HCT116 (cell line): Measurements from ENCODE around the gene BOLA3.

Source experiments
- EZH2 ChIP-seq: fragments of 200-600 bp; sonication (generic); IDR thresholded peaks from 2 replicates; pipeline ENCODE4 v1.6.1; 2017; ENCODE audit warnings: antibody characterized with exemption, mixed run types
- JUND ChIP-seq: IDR thresholded peaks from 2 replicates; pipeline ENCODE4 v1.6.1; 2012
- POLR2A ChIP-seq: IDR thresholded peaks from 2 replicates; pipeline ENCODE4 v1.7.0; 2011; ENCODE audit warnings: borderline replicate concordance; ENCODE audit not compliant: insufficient read depth, insufficient read length; ENCODE audit errors: extremely low read depth
- POLR2AphosphoS5 ChIP-seq: IDR thresholded peaks from 2 replicates; pipeline ENCODE4 v1.6.1; 2011; ENCODE audit warnings: mild to moderate bottlenecking, low read depth, low read length, moderate library complexity
- SIN3A ChIP-seq: IDR thresholded peaks from 2 replicates; pipeline ENCODE4 v1.6.1; 2012; ENCODE audit warnings: low read depth
- SP1 ChIP-seq: IDR thresholded peaks from 2 replicates; pipeline ENCODE4 v1.6.1; 2012; ENCODE audit warnings: low read depth
- TF ChIP-seq, protein P1 (sequence below): IDR thresholded peaks from 2 replicates; pipeline ENCODE4 v1.6.1; 2012
- TF ChIP-seq, protein P2 (sequence below), 3 experiments: fragments of 200-600 bp in 1 of 3; sonication (generic) in 1 of 3; IDR thresholded peaks in 2 of 3; conservative IDR thresholded peaks in 1 of 3; 2 replicates each; pipeline ENCODE4 v1.5.1; 2012 to 2017; ENCODE audit warnings: low read depth in 2 of 3, low read length in 2 of 3, antibody characterized with exemption in 1 of 3, borderline replicate concordance in 1 of 3, control low read depth in 1 of 3, mild to moderate bottlenecking in 1 of 3, mixed read lengths in 1 of 3, mixed run types in 1 of 3, moderate library complexity in 1 of 3; ENCODE audit not compliant: insufficient read depth in 1 of 3
- TF ChIP-seq, protein P3 (sequence below): IDR thresholded peaks from 2 replicates; pipeline ENCODE4 v1.6.1; 2012; ENCODE audit warnings: low read depth

DNA sequence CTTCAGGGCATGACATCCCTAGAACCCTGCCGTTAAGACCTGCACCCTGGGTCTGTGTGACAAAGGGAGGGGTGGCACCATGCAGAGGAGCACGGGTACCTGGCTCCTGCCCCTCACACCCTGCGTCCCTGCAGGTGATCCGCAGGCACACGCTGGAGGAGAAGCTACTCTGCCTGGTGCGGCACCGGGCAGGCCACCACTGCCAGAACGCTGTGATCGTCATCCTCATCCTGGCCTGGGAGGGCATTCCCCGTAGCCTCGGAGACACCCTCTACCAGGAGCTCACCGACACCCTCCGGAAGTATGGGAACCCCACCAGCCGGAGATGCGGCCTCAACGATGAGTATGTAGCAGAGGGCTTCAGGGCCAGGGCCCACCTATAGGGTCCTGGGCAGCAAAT is 60.0 kb downstream of the BOLA3 start:
- TF ChIP-seq, protein P1, sequence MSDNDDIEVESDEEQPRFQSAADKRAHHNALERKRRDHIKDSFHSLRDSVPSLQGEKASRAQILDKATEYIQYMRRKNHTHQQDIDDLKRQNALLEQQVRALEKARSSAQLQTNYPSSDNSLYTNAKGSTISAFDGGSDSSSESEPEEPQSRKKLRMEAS, result no peak
- TF ChIP-seq POLR2A (no peak), JUND (no peak), SP1 (no peak), SIN3A (no peak), POLR2AphosphoS5 (no peak), EZH2 (no peak)
- TF ChIP-seq, protein P2, sequence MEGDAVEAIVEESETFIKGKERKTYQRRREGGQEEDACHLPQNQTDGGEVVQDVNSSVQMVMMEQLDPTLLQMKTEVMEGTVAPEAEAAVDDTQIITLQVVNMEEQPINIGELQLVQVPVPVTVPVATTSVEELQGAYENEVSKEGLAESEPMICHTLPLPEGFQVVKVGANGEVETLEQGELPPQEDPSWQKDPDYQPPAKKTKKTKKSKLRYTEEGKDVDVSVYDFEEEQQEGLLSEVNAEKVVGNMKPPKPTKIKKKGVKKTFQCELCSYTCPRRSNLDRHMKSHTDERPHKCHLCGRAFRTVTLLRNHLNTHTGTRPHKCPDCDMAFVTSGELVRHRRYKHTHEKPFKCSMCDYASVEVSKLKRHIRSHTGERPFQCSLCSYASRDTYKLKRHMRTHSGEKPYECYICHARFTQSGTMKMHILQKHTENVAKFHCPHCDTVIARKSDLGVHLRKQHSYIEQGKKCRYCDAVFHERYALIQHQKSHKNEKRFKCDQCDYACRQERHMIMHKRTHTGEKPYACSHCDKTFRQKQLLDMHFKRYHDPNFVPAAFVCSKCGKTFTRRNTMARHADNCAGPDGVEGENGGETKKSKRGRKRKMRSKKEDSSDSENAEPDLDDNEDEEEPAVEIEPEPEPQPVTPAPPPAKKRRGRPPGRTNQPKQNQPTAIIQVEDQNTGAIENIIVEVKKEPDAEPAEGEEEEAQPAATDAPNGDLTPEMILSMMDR (IDR thresholded peaks at IDR 0.05 in 2 of 3, conservative IDR thresholded peaks at IDR 0.05 in 1 of 3; ENCODE audit: borderline replicate concordance in 1 of 3, insufficient read depth in 1 of 3, low read depth in 2 of 3, low read length in 2 of 3), result no peak
- TF ChIP-seq, protein P3, sequence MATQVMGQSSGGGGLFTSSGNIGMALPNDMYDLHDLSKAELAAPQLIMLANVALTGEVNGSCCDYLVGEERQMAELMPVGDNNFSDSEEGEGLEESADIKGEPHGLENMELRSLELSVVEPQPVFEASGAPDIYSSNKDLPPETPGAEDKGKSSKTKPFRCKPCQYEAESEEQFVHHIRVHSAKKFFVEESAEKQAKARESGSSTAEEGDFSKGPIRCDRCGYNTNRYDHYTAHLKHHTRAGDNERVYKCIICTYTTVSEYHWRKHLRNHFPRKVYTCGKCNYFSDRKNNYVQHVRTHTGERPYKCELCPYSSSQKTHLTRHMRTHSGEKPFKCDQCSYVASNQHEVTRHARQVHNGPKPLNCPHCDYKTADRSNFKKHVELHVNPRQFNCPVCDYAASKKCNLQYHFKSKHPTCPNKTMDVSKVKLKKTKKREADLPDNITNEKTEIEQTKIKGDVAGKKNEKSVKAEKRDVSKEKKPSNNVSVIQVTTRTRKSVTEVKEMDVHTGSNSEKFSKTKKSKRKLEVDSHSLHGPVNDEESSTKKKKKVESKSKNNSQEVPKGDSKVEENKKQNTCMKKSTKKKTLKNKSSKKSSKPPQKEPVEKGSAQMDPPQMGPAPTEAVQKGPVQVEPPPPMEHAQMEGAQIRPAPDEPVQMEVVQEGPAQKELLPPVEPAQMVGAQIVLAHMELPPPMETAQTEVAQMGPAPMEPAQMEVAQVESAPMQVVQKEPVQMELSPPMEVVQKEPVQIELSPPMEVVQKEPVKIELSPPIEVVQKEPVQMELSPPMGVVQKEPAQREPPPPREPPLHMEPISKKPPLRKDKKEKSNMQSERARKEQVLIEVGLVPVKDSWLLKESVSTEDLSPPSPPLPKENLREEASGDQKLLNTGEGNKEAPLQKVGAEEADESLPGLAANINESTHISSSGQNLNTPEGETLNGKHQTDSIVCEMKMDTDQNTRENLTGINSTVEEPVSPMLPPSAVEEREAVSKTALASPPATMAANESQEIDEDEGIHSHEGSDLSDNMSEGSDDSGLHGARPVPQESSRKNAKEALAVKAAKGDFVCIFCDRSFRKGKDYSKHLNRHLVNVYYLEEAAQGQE, result no peak
